ENCODE data around the gene OTUB1.

- TF ChIP-seq EZH2 (IDR thresholded peaks at IDR 0.05; ENCODE audit: low read length) (no peak), CTCF (optimal IDR thresholded peaks at IDR 0.05 in 1 of 3, IDR thresholded peaks at IDR 0.05 in 1 of 3, conservative IDR thresholded peaks at IDR 0.05 in 1 of 3; ENCODE audit: extremely low read depth in 1 of 3, insufficient read depth in 2 of 3, low read length in 3 of 3) (no peak)
These were observed 5.3 kb downstream of the OTUB1 start for GRCh38 chr11:63991558-63991957.
